Esophagus muscularis mucosa (tissue), 4 donors: ENCODE measurements around the gene PSMC6.

ENCODE experiments used
- EP300 ChIP-seq: sonication (generic); formaldehyde crosslinking; IDR thresholded peaks from one replicate; pipeline ENCODE4 v1.6.1; 2017; ENCODE audit warnings: antibody characterized with exemption
- POLR2A ChIP-seq: fragments of 450-650 bp; IDR thresholded peaks from one replicate; pipeline ENCODE4 v1.6.1; 2017; ENCODE audit warnings: antibody characterized with exemption, moderate library complexity, mild to moderate bottlenecking, low read depth
- POLR2AphosphoS5 ChIP-seq, 2 donors: sonication (generic); formaldehyde crosslinking; IDR thresholded peaks; one replicate each; pipeline ENCODE4 v1.6.1; 2017; ENCODE audit warnings: antibody characterized with exemption in 2 of 2
- TF ChIP-seq, protein P1 (sequence below), 3 experiments: fragments of 200-600 bp in 2 of 3; fragments of 450-650 bp in 1 of 3; sonication (generic) in 2 of 3; IDR thresholded peaks; one replicate each; pipeline ENCODE4 v1.5.1; 2017 to 2019; ENCODE audit warnings: antibody characterized with exemption in 3 of 3, mild to moderate bottlenecking in 2 of 3, moderate library complexity in 1 of 3

DNA sequence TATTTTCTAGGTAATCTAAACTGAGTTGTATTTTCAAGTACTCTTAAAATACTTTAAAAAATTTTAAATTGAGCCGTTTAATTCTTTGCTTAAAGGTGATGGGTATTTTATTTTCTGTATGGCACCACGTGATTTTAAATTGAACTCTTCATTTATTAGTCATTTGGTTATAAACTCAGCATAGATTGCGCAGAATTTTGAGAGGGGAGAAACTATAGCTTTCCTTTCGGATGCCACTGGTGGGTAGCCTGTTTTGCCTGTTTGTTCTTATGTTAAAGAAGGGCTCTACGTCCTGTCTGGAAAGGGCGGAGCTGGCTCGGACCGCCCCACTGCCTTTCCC, 22.6 kb downstream of the PSMC6 start:
- TF ChIP-seq POLR2AphosphoS5 (IDR thresholded peaks at IDR 0.05) (no peak), EP300 (no peak), POLR2A (no peak)
- TF ChIP-seq, protein P1, sequence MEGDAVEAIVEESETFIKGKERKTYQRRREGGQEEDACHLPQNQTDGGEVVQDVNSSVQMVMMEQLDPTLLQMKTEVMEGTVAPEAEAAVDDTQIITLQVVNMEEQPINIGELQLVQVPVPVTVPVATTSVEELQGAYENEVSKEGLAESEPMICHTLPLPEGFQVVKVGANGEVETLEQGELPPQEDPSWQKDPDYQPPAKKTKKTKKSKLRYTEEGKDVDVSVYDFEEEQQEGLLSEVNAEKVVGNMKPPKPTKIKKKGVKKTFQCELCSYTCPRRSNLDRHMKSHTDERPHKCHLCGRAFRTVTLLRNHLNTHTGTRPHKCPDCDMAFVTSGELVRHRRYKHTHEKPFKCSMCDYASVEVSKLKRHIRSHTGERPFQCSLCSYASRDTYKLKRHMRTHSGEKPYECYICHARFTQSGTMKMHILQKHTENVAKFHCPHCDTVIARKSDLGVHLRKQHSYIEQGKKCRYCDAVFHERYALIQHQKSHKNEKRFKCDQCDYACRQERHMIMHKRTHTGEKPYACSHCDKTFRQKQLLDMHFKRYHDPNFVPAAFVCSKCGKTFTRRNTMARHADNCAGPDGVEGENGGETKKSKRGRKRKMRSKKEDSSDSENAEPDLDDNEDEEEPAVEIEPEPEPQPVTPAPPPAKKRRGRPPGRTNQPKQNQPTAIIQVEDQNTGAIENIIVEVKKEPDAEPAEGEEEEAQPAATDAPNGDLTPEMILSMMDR (IDR thresholded peaks at IDR 0.05): no peak
